CD4-positive, alpha-beta memory T cell (primary cell): Measurements from ENCODE around the gene MEF2D. TPM values are rescaled to one million over a fixed set of nuclear protein-coding genes. Genes with fewer than 3 reads are reported as not detected.

Source experiments
- CTCF ChIA-PET: fragments of 350-600 bp; sonication (Branson Sonifier 250); formaldehyde crosslinking; loops from one replicate; lab custom pipeline; 2021; ENCODE audit warnings: inconsistent platforms; ENCODE audit not compliant: partially characterized antibody; lab: Charles Lee
- POLR2A ChIA-PET: fragments of 350-600 bp; sonication (Branson Sonifier 250); formaldehyde crosslinking; loops from one replicate; lab custom pipeline; 2021; ENCODE audit not compliant: partially characterized antibody; lab: Charles Lee
- DNase-seq, 5 donors: peaks; one replicate each; pipeline versions ENCODE4 v3.0.0 to v3.0.0-alpha.2; 2020 to 2022; ENCODE audit warnings: mixed read lengths in 1 of 5
- H3K27ac ChIP-seq: one replicate; pipeline ENCODE4 v1.7.0; 2013; ENCODE audit warnings: low read depth, low read length
- H3K27me3 ChIP-seq: 2 replicates; pipeline ENCODE4 v1.7.0; 2013; ENCODE audit warnings: mild to moderate bottlenecking, low read length, moderate library complexity; ENCODE audit not compliant: insufficient read depth
- H3K36me3 ChIP-seq: 2 replicates; pipeline ENCODE4 v1.7.0; 2013; ENCODE audit warnings: mild to moderate bottlenecking, low read length, moderate library complexity; ENCODE audit not compliant: insufficient read depth
- H3K4me1 ChIP-seq: 2 replicates; pipeline ENCODE4 v1.7.0; 2013; ENCODE audit warnings: mild to moderate bottlenecking, low read length, moderate library complexity; ENCODE audit not compliant: insufficient read depth
- H3K4me3 ChIP-seq, 2 donors: one replicate each; pipeline ENCODE4 v1.7.0; 2013; ENCODE audit warnings: low read length in 2 of 2, mild to moderate bottlenecking in 1 of 2
- H3K9me3 ChIP-seq, 2 donors: one replicate each; pipeline ENCODE4 v1.7.0; 2013; ENCODE audit warnings: low read length in 2 of 2, control low read depth in 1 of 2; ENCODE audit not compliant: control insufficient read depth in 1 of 2
- H3K27ac Mint-ChIP-seq, 7 donors: one replicate each; pipeline ENCODE4 v1.8.0; 2020 to 2021; ENCODE audit warnings: mixed read lengths in 7 of 7, mild to moderate bottlenecking in 6 of 7, inconsistent platforms in 3 of 7, moderate library complexity in 3 of 7
- H3K27me3 Mint-ChIP-seq, 2 donors: one replicate each; pipeline ENCODE4 v1.8.0; 2020 to 2021; ENCODE audit warnings: mixed read lengths in 2 of 2
- H3K36me3 Mint-ChIP-seq, 2 donors: one replicate each; pipeline ENCODE4 v1.8.0; 2020 to 2021; ENCODE audit warnings: mixed read lengths in 2 of 2, inconsistent platforms in 1 of 2, mild to moderate bottlenecking in 1 of 2
- H3K4me1 Mint-ChIP-seq, 4 donors: one replicate each; pipeline ENCODE4 v1.8.0; 2020 to 2021; ENCODE audit warnings: mixed read lengths in 4 of 4, mild to moderate bottlenecking in 1 of 4
- H3K4me3 Mint-ChIP-seq, 8 donors: one replicate each; pipeline ENCODE4 v1.8.0; 2020 to 2021; ENCODE audit warnings: mixed read lengths in 8 of 8, mild to moderate bottlenecking in 7 of 8, moderate library complexity in 6 of 8, inconsistent platforms in 3 of 8
- H3K9me3 Mint-ChIP-seq, 8 donors: one replicate each; pipeline ENCODE4 v1.8.0; 2020 to 2021; ENCODE audit warnings: mixed read lengths in 8 of 8, mild to moderate bottlenecking in 5 of 8, inconsistent platforms in 3 of 8, moderate library complexity in 1 of 8
- intact Hi-C: fragments of 100-400 bp; cut with micrococcal nuclease; formaldehyde crosslinking; loops from one replicate; pipeline ENCODE4 v1.15.1; 2023
- polyA plus RNA-seq, 2 donors: library from polyadenylated mRNA; unstranded; fragments of 300-500 nt; fragmentation: Illumina TruSeq; gene quantifications; one replicate each; pipeline ENCODE4 v1.2.3, GENCODE V29; 2021
- total RNA-seq, 2 experiments: library from RNA; stranded (reverse); gene quantifications; one replicate each; pipeline ENCODE4 v1.2.3, GENCODE V29; 2021

The MEF2D gene
- total and polyA plus RNA-seq, 4 experiments from 2014 or later: 4.2 to 69.6 (median 39.4) TPM

DNA sequence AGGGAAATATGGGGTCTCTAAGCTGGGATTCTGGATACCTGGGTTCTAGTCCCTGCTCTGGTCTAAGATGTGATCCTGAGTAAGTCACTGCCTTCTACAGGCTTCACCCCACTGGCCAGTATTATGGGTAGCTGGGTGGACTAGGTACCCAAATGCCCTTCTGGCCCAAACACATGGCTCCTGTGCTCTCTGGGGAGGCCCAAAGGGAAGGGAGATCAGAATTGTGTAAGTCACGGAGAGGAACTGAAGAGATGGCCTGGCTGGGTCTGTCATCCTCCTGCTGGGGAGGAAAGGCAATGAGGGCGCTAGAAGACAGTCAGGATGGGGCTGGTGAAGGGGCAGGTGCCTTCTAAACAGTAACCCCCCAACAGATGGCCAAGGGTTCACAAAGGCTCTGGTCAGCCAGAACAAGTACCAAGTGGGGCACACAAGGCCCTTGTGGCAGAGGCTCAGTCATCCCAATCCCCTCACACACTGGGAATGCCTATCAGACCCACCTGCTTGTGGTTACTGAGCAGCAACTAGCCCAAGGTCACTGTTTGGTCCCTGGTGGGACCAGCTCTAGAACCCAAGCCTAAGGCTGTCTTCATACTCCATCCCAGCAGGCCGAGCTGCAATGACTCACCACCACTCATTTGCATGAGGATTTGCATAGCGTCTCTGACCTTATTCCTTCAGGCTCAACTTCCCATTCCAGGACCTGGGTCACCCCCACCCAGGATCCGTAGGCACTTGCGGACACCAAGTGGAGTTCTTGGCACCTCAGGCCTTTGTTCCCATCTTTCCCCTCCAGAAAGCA lies 9.2 kb downstream of the MEF2D start:
- peak overlapping the region in 7 of 8 donors; percentile 39 to 84 (median 75) for H3K4me3 Mint-ChIP-seq
- Histone ChIP-seq H3K9me3 (no peaks in the 10 kb centered on the region), H3K36me3 (peaks cover 7% of the 10 kb centered on the region), H3K4me3 (no peak overlapping the region), H3K27ac (peak overlapping the region; percentile 51), H3K27me3 (no peaks in the 10 kb centered on the region), H3K4me1 (peaks cover 100% of the 10 kb centered on the region)
- intact Hi-C loops: no loop called here
- no peaks in the 10 kb centered on the region for H3K27me3 Mint-ChIP-seq
- ChIA-PET POLR2A (interaction anchor here (1.0 to 14.5 kb wide), 3 partner anchors 10 to 112 kb away, joined by 3 to 376 read pairs (median 7); partner anchors contain the start of gene MEF2D), CTCF (interaction anchor here (0.6 to 14.7 kb wide), 7 partner anchors 9 to 133 kb away, joined by 3 to 257 read pairs (median 5); partner anchors contain the start of gene MEF2D)
- peak overlapping the region; percentile 65 to 95 (median 90) for H3K27ac Mint-ChIP-seq
- H3K9me3 Mint-ChIP-seq: peaks cover 0 to 2% (median 0%) of the 10 kb centered on the region in 8 donors
- H3K36me3 Mint-ChIP-seq: peaks cover 4 to 41% of the 10 kb centered on the region in 2 donors
- H3K4me1 Mint-ChIP-seq: peaks cover 78 to 100% (median 91%) of the 10 kb centered on the region in 4 donors
- DNase-seq: no peak

GRCh38 chr1:156490401-156491032 lies 10.1 kb downstream of the MEF2D start:
- ChIA-PET POLR2A (interaction anchor here (0.6 to 14.5 kb wide), 6 partner anchors 10 to 113 kb away, joined by 3 to 376 read pairs (median 7); partner anchors contain the start of genes MEF2D and NAXE), CTCF (interaction anchor here (0.6 to 14.7 kb wide), 6 partner anchors 9 to 134 kb away, joined by 3 to 257 read pairs (median 6); partner anchors contain the start of gene MEF2D)
- Mint-ChIP-seq H3K4me3 (peak overlapping the region in 7 of 8 donors; percentile 39 to 84 (median 76)), H3K36me3 (peaks cover 4 to 36% of the 10 kb centered on the region in 2 donors), H3K27me3 (no peaks in the 10 kb centered on the region), H3K9me3 (peaks cover 0 to 2% (median 0%) of the 10 kb centered on the region in 8 donors), H3K4me1 (peaks cover 75 to 98% (median 88%) of the 10 kb centered on the region in 4 donors), H3K27ac (peak overlapping the region; percentile 82 to 94 (median 90))
- H3K36me3 ChIP-seq: peaks cover 13% of the 10 kb centered on the region
- H3K4me1 ChIP-seq: peaks cover 99% of the 10 kb centered on the region
- intact Hi-C loops: no loop called here
- H3K4me3 ChIP-seq: peak overlapping the region in 1 of 2 donors; percentile 5
- no peaks in the 10 kb centered on the region for H3K27me3 ChIP-seq
- peak overlapping the region; percentile 51 for H3K27ac ChIP-seq
- DNase-seq: no peak
- no peaks in the 10 kb centered on the region for H3K9me3 ChIP-seq

DNA sequence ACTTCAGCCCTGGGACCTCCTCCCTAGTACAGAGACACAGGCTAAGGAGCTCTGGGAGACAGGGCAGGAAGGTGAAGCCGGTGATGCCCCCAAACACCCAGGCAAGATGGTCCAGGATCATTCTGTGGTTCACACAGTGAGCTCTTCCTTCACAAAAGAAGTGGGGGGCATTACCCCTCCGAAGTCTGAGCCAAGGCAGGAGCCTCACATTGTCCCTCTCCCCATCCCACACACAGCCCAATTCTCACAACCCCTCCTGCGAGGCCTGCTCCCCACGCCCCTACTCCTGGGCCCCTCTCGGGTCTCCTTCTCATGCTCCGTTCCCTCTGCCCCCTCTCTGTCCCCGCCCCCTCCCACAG lies 10.7 kb downstream of the MEF2D start:
- POLR2A ChIA-PET: interaction anchor here (1.4 to 14.5 kb wide), 3 partner anchors 9 to 102 kb away, joined by 7 to 376 read pairs (median 11); partner anchors contain the start of genes MEF2D and NAXE
- H3K27me3 ChIP-seq: no peaks in the 10 kb centered on the region
- H3K4me3 ChIP-seq: peak overlapping the region; percentile 0 to 5

GRCh38 chr1:156489166-156489934 lies 11.2 kb downstream of the MEF2D start:
- no peaks in the 10 kb centered on the region for H3K27me3 ChIP-seq
- Mint-ChIP-seq H3K27me3 (no peaks in the 10 kb centered on the region), H3K4me3 (peak overlapping the region; percentile 60 to 95 (median 78)), H3K4me1 (peaks cover 72 to 96% (median 83%) of the 10 kb centered on the region in 4 donors), H3K27ac (peak overlapping the region; percentile 75 to 98 (median 90)), H3K9me3 (peaks cover 0 to 2% (median 0%) of the 10 kb centered on the region in 8 donors), H3K36me3 (peaks cover 0 to 32% of the 10 kb centered on the region in 2 donors)
- ChIA-PET POLR2A (interaction anchor here (0.9 to 14.5 kb wide), 5 partner anchors 9 to 105 kb away, joined by 3 to 376 read pairs (median 7); partner anchors contain the start of genes MEF2D and NAXE), CTCF (interaction anchor here (1.1 to 14.7 kb wide), 5 partner anchors 8 to 104 kb away, joined by 3 to 257 read pairs (median 4); partner anchors contain the start of gene MEF2D)
- H3K27ac ChIP-seq: peak overlapping the region; percentile 51
- peaks cover 8% of the 10 kb centered on the region for H3K36me3 ChIP-seq
- no peaks in the 10 kb centered on the region for H3K9me3 ChIP-seq
- peaks cover 98% of the 10 kb centered on the region for H3K4me1 ChIP-seq
- DNase-seq: peak; percentile 29 to 77 (median 34)
- intact Hi-C loops: loop anchor here (1.0 kb wide), 1 partner anchor 12 kb away; no protein-coding TSS in a partner anchor
- peak overlapping the region; percentile 0 to 5 for H3K4me3 ChIP-seq

More for the DNA sequence above, 10.7 kb downstream of the MEF2D start:
- Histone ChIP-seq H3K9me3 (no peaks in the 10 kb centered on the region), H3K27ac (peak overlapping the region; percentile 51), H3K4me1 (peaks cover 98% of the 10 kb centered on the region), H3K36me3 (peaks cover 12% of the 10 kb centered on the region)
- H3K27ac Mint-ChIP-seq: peak overlapping the region; percentile 82 to 92 (median 89)
- CTCF ChIA-PET: interaction anchor here (1.2 to 14.7 kb wide), 5 partner anchors 8 to 104 kb away, joined by 3 to 257 read pairs (median 7); partner anchors contain the start of gene MEF2D
- peaks cover under 1 to 30% of the 10 kb centered on the region in 2 donors for H3K36me3 Mint-ChIP-seq
- intact Hi-C loops: loop anchor here (1.0 kb wide), 1 partner anchor 11 kb away; no protein-coding TSS in a partner anchor
- no peaks in the 10 kb centered on the region for H3K27me3 Mint-ChIP-seq
- peaks cover 72 to 96% (median 83%) of the 10 kb centered on the region in 4 donors for H3K4me1 Mint-ChIP-seq
- peaks cover 0 to 2% (median 0%) of the 10 kb centered on the region in 8 donors for H3K9me3 Mint-ChIP-seq
- DNase-seq: no peak
- peak overlapping the region in 7 of 8 donors; percentile 45 to 84 (median 75) for H3K4me3 Mint-ChIP-seq

DNA sequence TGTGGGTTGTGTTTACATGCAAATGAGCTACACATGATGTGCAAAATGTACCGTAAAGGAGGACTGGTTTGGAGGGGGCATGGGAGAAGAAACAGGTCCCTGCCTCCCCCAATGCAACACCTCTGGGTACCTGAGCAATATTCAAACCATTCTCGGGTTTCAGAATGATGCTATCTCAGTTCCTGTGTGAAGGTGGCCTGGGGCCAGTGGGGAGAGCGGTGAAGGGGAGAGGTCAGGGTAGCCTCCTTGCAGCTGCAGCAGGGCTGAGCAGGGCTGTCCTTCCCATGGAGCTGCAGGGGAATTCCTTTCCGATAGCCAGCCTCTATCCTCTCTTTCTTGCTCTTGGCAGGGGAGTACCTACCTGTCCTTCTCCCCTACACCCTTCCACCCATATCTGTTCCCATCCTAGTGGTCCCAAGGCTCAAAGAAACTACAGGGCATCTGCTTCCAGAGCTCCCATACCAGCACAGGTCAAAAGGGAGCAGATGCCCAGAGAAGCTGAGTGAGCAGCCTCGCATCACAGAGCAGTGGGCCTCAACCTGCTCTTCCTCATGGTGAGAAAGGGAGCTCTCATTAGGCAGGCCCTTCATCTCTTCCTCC lies 11.9 kb downstream of the MEF2D start:
- H3K27ac Mint-ChIP-seq: peak overlapping the region; percentile 75 to 98 (median 90)
- H3K27me3 Mint-ChIP-seq: no peaks in the 10 kb centered on the region
- Histone ChIP-seq H3K4me1 (peaks cover 98% of the 10 kb centered on the region), H3K27me3 (no peaks in the 10 kb centered on the region), H3K4me3 (peak overlapping the region in 1 of 2 donors; percentile 19), H3K9me3 (no peaks in the 10 kb centered on the region), H3K27ac (peak overlapping the region; percentile 51), H3K36me3 (peaks cover 8% of the 10 kb centered on the region)
- peaks cover 71 to 96% (median 82%) of the 10 kb centered on the region in 4 donors for H3K4me1 Mint-ChIP-seq
- no peak for DNase-seq
- peaks cover 0 to 2% (median 0%) of the 10 kb centered on the region in 8 donors for H3K9me3 Mint-ChIP-seq
- peaks cover 0 to 39% of the 10 kb centered on the region in 2 donors for H3K36me3 Mint-ChIP-seq
- intact Hi-C loops: loop anchor here (1.0 kb wide), 1 partner anchor 13 kb away; no protein-coding TSS in a partner anchor
- POLR2A ChIA-PET: interaction anchor here (0.9 to 14.5 kb wide), 5 partner anchors 8 to 105 kb away, joined by 3 to 376 read pairs (median 6); partner anchors contain the start of gene MEF2D
- CTCF ChIA-PET: interaction anchor here (0.6 to 14.7 kb wide), 5 partner anchors 7 to 103 kb away, joined by 3 to 257 read pairs (median 4); partner anchors contain the start of gene MEF2D
- peak overlapping the region; percentile 62 to 95 (median 78) for H3K4me3 Mint-ChIP-seq
